NCI-H2081 (cell line): Measurements from ENCODE around the gene HIVEP1.

ENCODE experiments used
- DNase-seq, 2 experiments: peaks; one replicate each; lab custom pipeline; 2025; lab: John Stamatoyannopoulos, UW

HIVEP1 gene

GRCh38 chr6:11994875-11995461, 17.1 kb upstream of the HIVEP1 start:
- no peak for DNase-seq

- DNase-seq, result no peak
These were observed 15.4 kb upstream of the HIVEP1 start for GRCh38 chr6:11996751-11997150.

- no peak for DNase-seq
These were observed 12.9 kb upstream of the HIVEP1 start for GRCh38 chr6:11999246-11999645.

- no peak for DNase-seq
These were observed 11.9 kb upstream of the HIVEP1 start for GRCh38 chr6:12000174-12000573.

- no peak for DNase-seq
These were observed 11.0 kb upstream of the HIVEP1 start for GRCh38 chr6:12001004-12001705.

- DNase-seq, result no peak
These were observed 10.2 kb upstream of the HIVEP1 start for GRCh38 chr6:12001706-12002435.

- DNase-seq, result no peak
These were observed 4.6 kb upstream of the HIVEP1 start for GRCh38 chr6:12007473-12007872.

GRCh38 chr6:12007887-12008286, 4.2 kb upstream of the HIVEP1 start:
- DNase-seq, result no peak

GRCh38 chr6:12008366-12009179, 3.5 kb upstream of the HIVEP1 start:
- peak; percentile 68 to 77 for DNase-seq

- no peak for DNase-seq
These were observed 2.9 kb upstream of the HIVEP1 start for GRCh38 chr6:12009180-12009685.

GRCh38 chr6:12009876-12010634, 2.1 kb upstream of the HIVEP1 start:
- DNase-seq, result no peak

GRCh38 chr6:12010635-12011275, 1.4 kb upstream of the HIVEP1 start:
- peak; percentile 42 to 64 for DNase-seq

- peak; percentile 83 to 85 for DNase-seq
These were observed 655 bp upstream of the HIVEP1 start for GRCh38 chr6:12011276-12012037.

- peak; percentile 54 to 64 for DNase-seq
These were observed 620 bp downstream of the HIVEP1 start for GRCh38 chr6:12012558-12013306.

- DNase-seq, result no peak
These were observed 1.2 kb downstream of the HIVEP1 start for GRCh38 chr6:12013307-12013719.

GRCh38 chr6:12014027-12014872, 2.1 kb downstream of the HIVEP1 start:
- no peak for DNase-seq

GRCh38 chr6:12014873-12015149, 2.7 kb downstream of the HIVEP1 start:
- no peak for DNase-seq

- DNase-seq, result no peak
These were observed 5.2 kb downstream of the HIVEP1 start for GRCh38 chr6:12017263-12017662.
